PC-3 (cell line): ENCODE results near the gene FARP1.

Source experiments
- EZH2phosphoT487 ChIP-seq: fragments of 300-600 bp; sonication (generic); IDR thresholded peaks from 2 replicates; pipeline ENCODE4 v1.6.1; 2018; ENCODE audit warnings: mild to moderate bottlenecking, antibody characterized with exemption, low read length, borderline replicate concordance
- TF ChIP-seq, protein P1 (sequence below): fragments of 300-600 bp; sonication (generic); conservative IDR thresholded peaks from 2 replicates; pipeline ENCODE4 v1.5.1; 2017; ENCODE audit warnings: antibody characterized with exemption, low read depth, mild to moderate bottlenecking, low read length

DNA sequence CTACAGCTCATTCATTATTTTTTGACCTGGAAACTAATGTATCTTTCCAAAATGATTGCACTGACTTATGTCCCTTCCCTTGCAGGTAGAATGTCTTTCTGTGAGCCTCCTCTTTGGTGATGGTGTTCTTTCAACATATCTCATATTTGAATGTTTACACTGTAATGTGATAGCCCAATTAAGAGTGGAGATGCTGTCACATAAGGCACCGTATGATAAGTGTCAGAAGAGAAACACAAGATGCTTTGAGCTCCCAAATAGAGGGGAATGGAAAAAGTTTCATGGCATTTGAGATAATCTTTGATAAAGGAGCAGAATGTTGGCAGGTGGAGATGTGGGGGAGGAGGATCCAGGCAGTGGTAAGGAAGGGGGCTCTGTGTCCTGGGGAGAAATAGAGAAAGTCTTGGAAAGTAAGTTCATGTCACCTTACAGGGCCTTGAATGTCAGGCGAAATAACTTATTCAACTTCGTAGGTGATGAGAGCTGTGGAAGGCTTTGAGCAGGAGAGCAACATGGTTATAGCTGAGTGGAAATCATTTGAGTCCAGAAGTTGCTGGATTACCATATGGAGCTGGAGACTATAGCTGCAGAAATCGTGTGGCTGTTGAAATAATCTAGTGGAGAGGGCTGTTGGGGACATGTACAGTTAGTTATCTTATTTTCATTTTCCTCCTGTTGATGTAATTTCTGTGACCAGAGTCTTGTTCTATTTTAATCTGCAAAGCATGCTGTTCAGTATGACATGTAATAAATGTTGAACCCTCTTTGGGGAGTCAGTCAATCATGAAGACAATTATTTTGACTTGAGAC, 44.5 kb downstream of the FARP1 start:
- no peak for TF ChIP-seq EZH2phosphoT487
- TF ChIP-seq, protein P1, sequence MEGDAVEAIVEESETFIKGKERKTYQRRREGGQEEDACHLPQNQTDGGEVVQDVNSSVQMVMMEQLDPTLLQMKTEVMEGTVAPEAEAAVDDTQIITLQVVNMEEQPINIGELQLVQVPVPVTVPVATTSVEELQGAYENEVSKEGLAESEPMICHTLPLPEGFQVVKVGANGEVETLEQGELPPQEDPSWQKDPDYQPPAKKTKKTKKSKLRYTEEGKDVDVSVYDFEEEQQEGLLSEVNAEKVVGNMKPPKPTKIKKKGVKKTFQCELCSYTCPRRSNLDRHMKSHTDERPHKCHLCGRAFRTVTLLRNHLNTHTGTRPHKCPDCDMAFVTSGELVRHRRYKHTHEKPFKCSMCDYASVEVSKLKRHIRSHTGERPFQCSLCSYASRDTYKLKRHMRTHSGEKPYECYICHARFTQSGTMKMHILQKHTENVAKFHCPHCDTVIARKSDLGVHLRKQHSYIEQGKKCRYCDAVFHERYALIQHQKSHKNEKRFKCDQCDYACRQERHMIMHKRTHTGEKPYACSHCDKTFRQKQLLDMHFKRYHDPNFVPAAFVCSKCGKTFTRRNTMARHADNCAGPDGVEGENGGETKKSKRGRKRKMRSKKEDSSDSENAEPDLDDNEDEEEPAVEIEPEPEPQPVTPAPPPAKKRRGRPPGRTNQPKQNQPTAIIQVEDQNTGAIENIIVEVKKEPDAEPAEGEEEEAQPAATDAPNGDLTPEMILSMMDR, result no peak
